NCI-H748 treated with DMSO at 0.1 percent for 48 hours (cell line): Measurements from ENCODE around the gene TOM1L2.
A peak's percentile ranks its signal among the peaks of the same experiment; 100 is the strongest.

Source experiments
- DNase-seq: peaks from one replicate; lab custom pipeline; 2025; lab: John Stamatoyannopoulos, UW

Gene TOM1L2

GRCh38 chr17:17849147-17849820 is 122.9 kb downstream of the TOM1L2 start:
- DNase-seq, result peak; percentile 28

- DNase-seq, result no peak
Measured at GRCh38 chr17:17848311-17849082, 123.7 kb downstream of the TOM1L2 start.

- DNase-seq, result no peak
Measured at GRCh38 chr17:17847726-17848125, 124.5 kb downstream of the TOM1L2 start.

GRCh38 chr17:17847118-17847689 is 125.0 kb downstream of the TOM1L2 start:
- no peak for DNase-seq

- DNase-seq, result no peak
Measured at GRCh38 chr17:17846645-17847044, 125.6 kb downstream of the TOM1L2 start.

GRCh38 chr17:17846003-17846402 is 126.2 kb downstream of the TOM1L2 start:
- DNase-seq, result no peak

GRCh38 chr17:17845046-17845775 is 127.0 kb downstream of the TOM1L2 start:
- no peak for DNase-seq

GRCh38 chr17:17844500-17844899 is 127.7 kb downstream of the TOM1L2 start:
- no peak for DNase-seq

- DNase-seq, result no peak
Measured at GRCh38 chr17:17844079-17844478, 128.1 kb downstream of the TOM1L2 start.

GRCh38 chr17:17843096-17843495 is 129.1 kb downstream of the TOM1L2 start:
- no peak for DNase-seq

GRCh38 chr17:17842111-17842876 is 129.9 kb downstream of the TOM1L2 start:
- no peak for DNase-seq

- DNase-seq, result no peak
Measured at GRCh38 chr17:17841601-17842025, 130.6 kb downstream of the TOM1L2 start.

GRCh38 chr17:17840751-17841591 is 131.2 kb downstream of the TOM1L2 start:
- peak; percentile 26 for DNase-seq

GRCh38 chr17:17839791-17840707 is 132.2 kb downstream of the TOM1L2 start:
- DNase-seq, result peak; percentile 82

- peak; percentile 11 for DNase-seq
Measured at GRCh38 chr17:17837966-17838962, 133.9 kb downstream of the TOM1L2 start.

GRCh38 chr17:17837380-17837821 is 134.8 kb downstream of the TOM1L2 start:
- DNase-seq, result no peak

GRCh38 chr17:17836818-17837379 is 135.3 kb downstream of the TOM1L2 start, which contains the start of gene SREBF1:
TSS of gene SREBF1 (minus strand) at chr17:17836986. CDS start at chr17:17836817, 169 bp downstream.
- DNase-seq, result peak; percentile 38
